Stimulated activated CD8-positive, alpha-beta memory T cell treated with anti-CD3 and anti-CD28 coated beads, Interleukin-12 subunit alpha, Interleukin-12 subunit beta, amount 100 ng/mL, for 24 hours (primary cell): ENCODE results near the gene WDR38.

Experiments used
- DNase-seq: peaks from one replicate; pipeline ENCODE4 v3.0.0-alpha.2; 2020; ENCODE audit errors: extremely low read depth

WDR38 gene

DNA sequence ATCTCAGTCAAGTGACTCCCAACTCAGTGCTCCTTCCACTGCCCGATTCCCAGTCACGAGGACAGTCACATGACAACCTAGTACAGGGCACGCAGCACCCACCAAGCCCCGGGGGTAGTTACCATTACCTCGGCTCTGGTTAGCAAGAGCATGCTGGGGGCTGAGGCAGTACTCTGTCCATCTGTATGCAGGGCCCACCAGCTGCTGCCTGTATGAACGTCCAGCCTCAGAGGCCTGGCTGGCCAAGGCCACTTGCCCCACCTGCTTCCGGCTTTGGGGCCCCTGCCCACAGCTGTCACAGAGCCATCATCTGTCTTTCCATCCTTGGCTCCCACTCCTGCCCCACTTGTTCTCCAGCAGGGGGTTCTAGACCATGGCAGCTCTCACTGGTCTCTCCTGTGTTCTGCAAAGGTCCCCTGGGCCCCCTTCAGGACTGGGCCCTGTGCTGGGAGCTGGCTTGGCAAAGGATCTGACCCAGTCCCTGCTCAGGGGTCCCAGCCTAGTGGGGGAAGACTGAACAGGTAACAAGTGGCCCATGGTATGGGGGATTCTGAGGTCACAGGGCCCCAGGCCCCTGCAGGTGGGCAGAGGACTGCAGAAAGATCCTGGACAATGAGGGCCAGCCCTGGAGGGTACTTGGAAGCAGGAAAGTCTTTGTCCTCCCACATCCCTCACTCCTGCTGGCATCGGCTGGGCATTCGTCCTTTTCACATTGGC, 5.2 kb downstream of the WDR38 start:
- DNase-seq = no peak

DNA sequence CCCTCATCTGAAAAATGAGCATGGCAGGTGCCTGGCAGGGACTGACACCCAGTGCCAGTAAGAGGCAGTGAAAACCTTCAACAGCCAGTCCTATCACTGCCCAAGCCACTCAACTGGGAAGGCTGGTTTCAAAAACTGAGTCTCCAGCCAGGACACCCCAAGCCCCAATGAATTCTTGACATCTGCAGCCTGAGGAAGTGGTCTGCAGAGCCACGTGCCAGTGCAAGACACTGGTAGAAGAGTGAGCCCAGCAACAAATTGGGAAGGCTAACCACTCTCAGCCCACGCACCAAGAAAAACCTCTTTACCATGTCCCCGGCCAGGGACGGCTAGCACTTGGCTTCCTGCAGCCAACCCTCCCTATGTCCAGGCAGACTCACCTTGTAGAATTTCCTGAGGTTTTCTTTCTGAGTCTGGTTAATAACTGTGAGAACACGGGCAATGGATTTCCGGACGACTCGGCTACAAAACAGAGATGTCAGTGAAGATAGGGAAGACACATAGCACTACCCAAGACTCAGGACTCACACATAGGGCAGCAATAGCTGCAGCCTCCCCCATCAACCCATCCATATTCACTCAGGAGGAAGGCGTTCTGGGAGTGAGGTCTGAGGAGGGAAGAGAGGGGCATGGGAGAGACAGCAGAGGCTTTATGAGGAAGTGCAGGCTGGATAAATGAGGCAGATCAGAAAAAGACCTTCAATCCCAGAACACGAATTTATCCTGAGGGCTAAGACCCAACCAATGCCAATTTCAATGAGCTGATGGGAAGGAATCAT, 6.7 kb downstream of the WDR38 start:
- DNase-seq = no peak

DNA sequence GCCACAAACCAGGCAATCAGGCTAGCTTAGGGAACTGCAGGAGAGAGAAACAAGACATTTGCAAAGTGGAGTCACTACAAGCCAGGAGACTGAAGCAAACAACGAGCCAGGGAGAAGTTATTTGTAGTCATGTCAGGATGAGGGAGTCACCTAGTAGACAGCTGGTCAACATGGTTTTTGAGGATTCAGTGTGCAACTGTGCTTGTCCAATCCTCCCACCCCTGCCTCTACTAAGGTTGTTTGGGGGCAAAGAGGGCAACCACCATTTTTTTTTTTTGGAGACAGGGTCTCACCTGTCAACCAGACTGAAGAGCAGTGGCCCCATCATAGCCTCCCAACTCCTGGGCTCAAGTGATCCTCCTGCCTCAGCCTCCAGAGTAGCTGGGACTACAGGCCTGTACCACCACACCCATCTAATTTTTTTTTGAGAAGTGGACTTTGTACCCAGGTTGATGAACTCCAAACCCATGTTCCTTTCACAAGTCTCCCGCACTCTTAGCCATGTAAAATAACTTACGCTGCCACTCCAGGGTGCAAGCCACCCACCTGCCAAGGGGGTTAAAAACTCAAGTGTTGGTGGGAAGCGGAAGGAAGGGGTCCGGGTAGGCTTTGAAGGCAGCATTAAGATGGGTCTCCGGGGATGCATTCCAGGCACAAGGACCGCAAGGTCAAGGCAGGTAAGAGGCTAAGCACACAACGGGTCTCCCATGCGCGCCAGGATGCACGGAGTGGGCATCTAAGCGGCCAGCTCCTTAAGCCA, 7.5 kb downstream of the WDR38 start:
- DNase-seq = no peak

DNA sequence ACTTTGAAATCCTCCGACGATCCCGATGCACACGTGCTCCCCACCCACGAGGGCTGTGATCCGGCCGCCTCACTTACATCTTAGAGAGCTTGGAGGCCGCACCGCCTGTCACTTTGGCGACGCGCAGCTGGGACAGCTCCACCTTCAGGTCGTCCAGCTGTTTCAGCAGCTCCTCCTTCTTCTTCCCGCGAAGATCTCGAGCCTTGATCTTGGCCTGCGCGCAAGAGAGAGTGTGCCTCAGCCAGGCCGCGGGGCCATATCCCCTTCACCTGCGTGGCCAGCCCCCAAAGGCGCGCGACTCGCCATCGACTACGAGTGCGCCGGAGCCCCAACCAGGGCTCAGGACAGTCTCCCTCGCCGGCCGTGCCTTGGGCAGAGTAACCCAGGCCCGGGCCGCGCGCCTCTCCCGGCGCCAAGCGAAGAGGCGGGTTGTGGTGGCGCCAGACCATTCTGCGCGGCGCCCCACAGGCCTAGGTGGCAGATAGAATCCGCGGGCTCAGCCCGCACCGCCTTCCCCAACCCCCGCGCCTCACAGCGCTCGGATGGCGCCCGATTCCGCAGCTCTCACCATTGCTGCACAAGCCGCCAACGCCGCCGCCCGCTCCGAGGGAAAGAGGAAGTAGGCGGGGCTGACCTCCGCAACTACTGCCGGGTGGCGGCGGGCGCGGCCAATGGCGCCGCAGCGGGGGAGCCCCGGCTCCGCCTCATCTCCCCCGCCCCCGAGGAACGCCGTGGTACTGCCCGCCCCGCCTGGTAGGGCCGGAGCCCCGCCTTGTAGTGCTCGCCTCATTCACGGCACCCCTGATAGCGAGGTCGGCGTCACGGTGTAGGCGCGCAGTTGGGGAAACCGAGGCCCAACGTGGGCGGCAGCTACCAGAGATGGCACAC, 8.3 kb downstream of the WDR38 start, which contains the start of the genes ARPC5L and RPL35:
Gene ARPC5L (plus strand): TSS at position 789 of the 888 bp plus-strand sequence. CDS start 7,161 bp downstream, outside the sequence.
Gene RPL35 (minus strand): TSS at position 616 of the 888 bp plus-strand sequence. CDS start 45 bp downstream, at position 571.
- peak; percentile 89 for DNase-seq

GRCh38 chr9:124863371-124863871, 10.2 kb downstream of the WDR38 start:
- DNase-seq = no peak

DNA sequence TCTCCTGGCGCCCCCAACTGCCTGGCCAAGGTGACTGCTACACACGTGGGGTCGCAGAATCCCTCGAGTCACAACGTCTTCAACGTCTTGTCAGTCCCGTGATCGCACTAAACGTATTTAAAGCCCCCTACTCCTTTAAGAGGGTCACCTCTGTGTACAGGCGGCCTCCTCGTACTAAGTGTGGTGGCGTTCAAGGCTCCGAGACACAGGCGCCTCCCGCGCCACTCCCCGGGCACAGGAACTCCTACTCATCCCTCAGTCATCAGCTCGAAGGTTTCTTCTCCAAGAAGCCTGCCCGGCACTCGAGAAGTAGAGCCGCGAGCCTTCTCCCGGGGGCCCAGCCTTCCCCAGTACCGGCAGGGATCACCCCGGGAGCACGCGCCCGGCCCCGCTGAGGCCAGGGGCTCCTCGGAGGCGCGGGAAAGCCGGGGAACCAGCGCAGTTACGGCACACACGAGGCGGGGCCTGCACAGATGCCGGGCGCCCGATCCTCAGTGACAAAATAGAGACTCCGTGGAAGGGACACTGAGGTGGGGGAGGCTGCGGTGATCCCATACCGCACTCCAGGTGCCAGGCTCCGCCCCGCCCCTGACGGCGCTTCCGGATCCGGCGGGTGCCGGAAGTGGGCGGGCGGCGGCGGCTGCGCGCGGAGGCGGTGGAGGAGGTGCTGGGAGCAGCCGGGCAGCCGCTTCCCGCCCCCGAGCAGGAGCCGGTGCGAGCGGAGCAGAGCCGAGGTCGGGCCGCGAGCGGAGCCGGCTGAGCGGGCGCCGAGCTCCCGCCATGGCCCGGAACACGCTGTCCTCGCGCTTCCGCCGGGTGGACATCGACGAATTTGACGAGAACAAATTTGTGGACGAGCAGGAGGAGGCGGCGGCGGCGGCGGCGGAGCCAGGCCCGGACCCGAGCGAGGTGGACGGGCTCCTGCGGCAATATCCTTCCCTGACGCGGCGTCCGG, 15.5 kb downstream of the WDR38 start:
- DNase-seq = peak; percentile 86

DNA sequence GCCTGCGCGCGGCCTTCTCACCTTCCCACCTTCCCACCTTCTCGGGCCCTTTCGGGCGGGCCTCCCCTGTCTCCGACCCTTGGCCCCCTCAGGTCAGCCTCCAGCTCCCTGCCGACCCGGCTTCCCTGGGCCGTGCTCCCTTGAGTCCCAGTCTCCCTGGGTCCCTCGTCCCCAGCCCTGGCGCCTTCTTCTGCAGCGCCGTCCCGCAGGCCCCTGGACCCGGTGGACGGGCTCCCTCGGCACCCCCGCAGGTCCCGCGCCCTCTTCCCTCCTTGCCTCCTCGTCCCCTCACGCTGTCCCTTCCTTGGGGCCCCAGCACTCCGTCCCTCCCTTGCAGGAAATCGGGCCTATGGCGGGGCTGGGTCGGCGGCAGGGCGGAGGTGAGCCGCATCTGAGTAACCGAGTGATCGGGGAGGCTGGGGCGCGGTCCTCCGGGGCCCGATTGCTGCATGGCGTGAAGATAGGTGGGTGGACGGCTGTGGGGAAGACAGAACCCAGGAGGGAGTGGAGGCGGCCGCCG, 16.3 kb downstream of the WDR38 start:
- DNase-seq = no peak

GRCh38 chr9:124869986-124870560, 16.8 kb downstream of the WDR38 start:
- peak; percentile 75 for DNase-seq

DNA sequence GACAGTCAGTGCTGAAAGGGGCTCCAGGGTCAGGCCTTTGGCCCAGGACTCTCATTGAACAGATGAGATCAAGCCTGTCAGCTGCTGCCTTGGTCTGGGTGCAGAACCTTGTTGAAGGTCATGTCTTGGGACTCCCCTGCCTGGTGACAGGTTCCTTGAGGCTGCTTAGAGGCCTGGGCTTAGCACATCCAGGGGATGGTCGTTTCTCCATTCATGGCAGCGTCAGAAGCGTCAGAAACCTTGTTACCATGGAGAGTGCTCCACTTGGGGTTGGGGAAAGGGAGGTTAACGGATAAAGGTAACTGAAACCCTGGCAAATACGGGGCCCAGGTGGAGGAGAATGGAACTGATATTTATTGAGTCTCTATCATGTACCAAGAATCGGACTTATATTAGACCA, 17.5 kb downstream of the WDR38 start:
- no peak for DNase-seq

GRCh38 chr9:124871156-124871561, 17.9 kb downstream of the WDR38 start:
- DNase-seq = no peak

- DNase-seq = no peak
Observed at GRCh38 chr9:124873664-124874063, 20.4 kb downstream of the WDR38 start.

- DNase-seq = no peak
Observed at GRCh38 chr9:124875501-124875900, 22.2 kb downstream of the WDR38 start.

DNA sequence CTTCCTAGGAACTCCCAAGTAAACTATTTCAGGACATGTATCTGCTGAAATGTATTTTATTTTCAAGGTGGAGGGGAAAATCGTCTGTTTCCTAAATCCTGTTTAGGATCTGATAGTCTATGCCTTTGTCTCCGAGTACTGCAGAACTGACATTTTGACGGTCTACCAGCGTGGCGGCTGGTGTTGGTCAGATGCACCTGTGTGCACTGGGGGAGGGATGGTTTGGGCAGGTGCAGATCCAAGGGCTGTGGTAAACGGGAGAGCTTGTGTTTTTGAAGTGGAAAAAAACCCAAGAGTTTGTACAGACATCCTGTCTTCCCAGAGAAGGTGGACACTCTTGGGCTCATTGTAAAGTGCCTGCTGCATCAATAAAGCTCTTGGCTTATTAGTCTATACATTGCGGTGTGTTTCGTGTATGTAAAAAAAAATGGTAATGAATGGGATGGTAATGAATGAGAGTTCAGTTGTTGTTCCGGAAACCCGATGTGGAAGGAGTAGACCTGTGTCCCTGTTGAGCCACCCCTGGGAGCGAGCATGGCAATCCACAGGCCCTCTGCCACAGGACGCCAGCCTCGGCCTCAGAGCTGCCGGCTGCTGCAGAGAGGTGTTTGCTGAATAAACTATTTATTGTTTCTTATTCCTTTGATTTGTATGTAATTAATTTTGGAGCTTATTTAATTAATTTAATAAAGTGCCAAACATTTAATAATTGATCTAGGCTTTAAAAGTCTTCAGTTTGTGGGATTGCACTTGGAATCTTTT, 23.9 kb downstream of the WDR38 start:
- DNase-seq = no peak

DNA sequence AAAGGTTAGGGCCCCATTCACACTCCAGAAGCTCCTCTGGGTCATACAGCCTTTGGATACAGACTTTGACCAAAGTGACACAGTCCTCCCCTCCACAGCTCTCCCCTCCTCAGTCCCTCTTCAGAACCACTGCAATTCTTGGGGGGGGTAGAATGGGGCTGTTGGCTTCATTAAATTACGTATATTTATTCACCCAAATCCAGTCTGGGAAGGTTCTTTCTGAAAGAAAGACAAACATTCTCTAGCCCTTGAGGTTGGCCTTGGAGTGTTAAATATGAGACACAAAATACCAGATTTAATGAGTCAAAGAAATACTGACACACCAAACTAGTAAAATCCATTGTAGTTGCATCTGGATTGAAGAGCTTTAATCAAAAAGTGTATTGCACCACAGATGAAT, 24.8 kb downstream of the WDR38 start:
- DNase-seq = no peak

- DNase-seq = no peak
Observed at GRCh38 chr9:124878518-124878917, 25.3 kb downstream of the WDR38 start.

DNA sequence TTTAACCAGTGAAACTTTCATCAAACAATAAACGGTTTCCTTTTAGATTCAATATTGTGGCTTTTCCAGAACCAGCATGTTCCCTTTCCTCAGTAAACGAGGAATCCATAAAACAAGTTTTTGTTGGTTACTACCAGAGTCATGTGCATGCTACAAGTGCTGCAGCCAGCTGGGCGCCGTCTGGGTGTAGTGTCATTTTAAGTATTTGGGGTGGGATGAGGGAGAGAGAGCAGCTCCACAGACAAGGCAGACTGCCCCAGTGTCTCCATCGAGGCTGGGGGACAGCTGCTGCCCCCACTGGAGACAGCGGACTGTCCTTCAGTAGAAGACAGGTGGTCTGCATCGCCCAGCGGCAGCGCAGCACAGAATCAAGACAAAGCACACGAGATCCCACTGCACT, 26.0 kb downstream of the WDR38 start:
- DNase-seq = no peak

DNA sequence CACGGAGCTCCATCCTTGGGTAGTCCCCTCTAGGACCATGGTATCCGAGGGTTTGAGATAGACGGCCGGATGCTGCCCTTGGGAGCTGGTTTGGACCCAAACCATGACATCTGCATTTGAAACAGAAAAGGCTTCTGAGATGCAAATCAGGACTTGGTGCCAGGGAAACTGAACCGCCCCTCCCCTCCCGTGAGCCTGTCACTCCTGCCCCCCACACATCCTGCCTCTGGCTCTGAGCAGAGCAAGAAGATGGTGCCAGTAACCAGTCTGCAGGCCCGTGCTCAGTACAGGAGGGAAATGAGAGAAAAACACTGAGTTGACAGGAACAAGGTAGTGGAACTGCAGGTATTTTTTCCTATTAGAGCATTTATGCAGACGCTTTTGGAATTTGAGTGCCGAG, 27.2 kb downstream of the WDR38 start:
- no peak for DNase-seq

- no peak for DNase-seq
Observed at GRCh38 chr9:124881138-124881743, 28.0 kb downstream of the WDR38 start.
